ENCODE measurements around the gene PCBP3.
"Not testable (repeated sequence)": the region's sequence is repeated elsewhere in the genome, so short reads cannot be mapped to it uniquely, and the experiment has no call there.

Gene PCBP3

DNA sequence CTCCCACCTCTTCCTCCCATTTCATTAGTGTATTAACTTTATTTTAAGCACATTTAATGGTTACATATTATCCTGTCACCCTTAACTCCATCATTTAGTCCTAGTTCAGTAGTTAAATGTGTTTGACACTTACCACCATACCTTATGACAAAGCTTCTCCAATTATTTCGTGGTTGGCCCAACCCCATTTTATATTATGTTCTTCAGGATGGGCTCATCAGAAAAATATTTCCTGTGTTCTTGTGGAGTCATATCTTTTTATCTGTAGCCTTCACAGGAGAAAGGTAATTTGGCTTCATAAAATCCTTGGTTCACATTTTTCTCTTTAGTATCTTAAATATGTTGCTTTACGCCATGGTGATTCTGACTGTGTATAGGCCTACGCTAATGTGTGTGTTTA, 195.7 kb downstream of the PCBP3 start:
- no peak for DNase-seq

DNA sequence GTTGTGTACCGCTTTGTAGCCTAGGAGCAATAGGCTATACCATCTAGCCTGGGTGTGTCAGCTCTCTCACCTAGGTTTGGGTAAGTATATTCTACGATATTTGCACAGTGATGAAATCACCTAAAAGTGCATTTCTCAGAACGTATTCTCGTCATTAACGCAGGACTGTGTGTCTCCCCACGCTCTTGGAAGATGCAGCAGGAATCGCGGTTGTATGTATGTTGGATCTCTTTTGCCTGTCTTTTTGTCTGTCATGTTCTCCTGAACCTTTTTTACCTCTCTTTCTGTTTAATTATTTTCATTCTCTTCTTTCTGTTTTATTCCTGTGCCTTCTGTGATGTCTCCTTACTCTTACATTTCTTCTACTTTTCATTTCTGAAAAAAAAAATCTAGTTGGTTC, 197.5 kb downstream of the PCBP3 start:
- no peak for DNase-seq

DNA sequence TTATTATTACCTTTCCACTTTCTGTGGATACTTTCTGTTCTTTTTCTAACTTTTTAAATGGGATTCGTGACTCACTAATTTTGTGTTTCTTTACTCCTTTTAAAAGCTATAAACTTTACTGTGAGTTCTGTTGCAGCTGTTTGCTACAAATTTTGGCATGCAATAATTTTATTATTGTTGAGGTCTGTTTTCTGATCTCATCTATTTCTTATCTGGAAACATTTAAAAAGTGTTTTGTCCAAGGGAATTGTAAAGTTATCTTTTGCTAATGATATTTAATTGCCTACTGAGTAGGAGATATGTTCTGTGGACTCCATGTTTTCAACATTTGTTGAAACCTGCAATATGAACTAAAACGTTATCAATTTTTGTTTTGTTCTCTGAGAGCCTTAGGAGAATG, 199.9 kb downstream of the PCBP3 start:
- no peak for DNase-seq

DNA sequence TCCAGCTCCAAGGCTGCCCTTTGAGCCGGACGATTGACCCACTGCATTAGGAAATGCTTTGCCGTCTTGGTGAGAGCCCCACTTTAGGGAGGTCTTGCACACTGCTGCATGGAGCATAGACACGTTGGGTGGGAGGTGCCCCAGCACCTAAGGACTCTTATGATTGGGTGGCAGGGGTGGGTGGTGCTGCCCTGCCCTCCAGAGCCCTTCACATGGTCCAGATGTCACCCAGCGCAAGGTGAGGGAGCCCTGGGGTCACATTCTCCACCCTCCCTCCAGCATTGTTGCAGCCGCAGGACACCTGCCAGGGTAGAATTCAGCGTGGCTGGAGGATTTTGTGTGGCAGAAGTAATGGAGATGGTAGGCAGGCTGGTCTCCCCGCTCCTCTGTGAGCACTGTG, 200.7 kb downstream of the PCBP3 start:
- DNase-seq, result no peak

DNA sequence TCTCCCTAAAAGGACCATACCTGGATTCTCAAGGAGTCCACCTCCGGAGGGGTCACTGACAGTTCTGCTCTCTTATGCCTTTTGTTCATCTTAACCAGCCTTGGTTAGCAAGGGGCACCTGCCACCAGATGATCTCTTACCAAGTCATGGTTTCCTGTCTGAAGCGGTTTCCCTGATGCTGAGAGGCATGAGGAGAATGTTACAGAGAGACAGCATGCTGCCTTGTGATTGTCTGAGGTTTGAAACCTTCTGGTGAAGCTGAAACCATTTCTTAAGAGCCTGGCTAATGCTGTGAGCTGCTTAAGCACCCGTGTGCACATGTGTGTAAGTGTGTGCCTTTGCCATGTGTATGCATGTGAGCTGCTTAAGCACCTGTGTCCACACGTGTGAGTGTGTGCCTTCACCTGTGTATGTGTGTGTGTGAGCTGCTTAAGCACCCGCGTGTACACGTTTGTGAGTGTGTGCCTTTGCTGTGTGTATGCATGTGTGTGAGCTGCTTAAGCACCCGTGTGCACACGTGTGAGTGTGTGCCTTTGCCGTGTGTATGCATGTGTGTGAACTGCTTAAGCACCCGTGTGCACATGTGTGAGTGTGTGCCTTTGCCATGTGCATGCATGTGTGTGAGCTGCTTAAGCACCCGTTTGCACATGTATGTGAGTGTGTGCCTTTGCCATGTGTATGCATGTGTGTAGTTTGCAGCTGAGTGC, 201.7 kb downstream of the PCBP3 start:
- DNase-seq, result no peak

DNA sequence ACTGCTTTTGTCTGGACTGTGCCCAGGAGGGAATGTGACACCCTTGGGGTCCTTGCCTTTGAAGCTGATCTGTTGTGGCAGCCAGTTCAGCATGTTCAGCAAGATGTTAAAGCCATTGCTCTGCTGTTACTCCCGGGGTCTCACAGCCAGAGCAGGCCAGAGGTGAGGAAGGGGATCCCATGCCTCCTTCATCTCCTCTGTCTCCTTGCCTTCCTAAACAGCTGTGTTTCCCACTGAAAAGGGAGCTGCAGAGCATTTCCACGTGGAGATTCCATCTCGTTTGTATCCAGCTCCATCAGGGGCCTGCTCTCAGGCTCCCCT, 202.2 kb downstream of the PCBP3 start:
- no peak for DNase-seq

DNA sequence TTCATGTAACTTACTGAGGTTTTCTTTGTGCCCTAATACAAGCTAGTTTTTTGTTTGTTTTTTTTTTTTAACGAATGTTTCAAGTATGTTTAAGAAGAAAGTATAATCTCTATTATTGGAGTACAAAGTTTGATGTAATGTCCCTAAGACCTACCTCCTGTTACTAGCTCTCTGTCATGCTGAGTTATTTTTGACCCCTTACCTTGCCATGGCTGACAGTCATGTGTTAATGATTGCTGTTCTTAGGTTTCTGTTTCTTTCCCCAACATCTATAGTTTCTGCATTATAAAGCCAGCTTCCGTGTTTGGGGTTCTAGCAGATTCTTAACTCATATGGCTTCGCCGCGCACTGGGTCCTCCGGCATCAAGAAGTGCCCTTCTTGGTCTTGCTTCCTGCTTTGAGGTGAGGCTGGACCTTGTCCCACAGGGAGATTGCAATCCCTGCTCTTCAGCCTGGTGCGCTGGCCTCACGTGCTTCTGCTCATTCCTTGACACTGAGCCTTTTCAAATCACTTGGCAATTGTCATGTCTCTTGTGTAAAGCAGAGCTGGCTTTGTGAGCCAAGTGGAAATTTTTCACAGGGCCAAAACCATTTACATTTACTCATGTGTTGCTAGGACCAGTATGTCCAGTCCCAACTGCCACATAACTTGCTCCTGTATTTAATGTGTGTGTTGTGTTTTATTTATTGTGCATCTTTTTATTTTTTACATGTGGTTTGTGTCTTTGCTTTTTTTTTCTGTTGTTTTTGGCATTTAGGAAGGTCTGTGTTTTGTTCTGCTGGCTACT, 203.0 kb downstream of the PCBP3 start:
- peak in 13 of 56 donors; percentile 8 to 50 (median 30) for DNase-seq

DNA sequence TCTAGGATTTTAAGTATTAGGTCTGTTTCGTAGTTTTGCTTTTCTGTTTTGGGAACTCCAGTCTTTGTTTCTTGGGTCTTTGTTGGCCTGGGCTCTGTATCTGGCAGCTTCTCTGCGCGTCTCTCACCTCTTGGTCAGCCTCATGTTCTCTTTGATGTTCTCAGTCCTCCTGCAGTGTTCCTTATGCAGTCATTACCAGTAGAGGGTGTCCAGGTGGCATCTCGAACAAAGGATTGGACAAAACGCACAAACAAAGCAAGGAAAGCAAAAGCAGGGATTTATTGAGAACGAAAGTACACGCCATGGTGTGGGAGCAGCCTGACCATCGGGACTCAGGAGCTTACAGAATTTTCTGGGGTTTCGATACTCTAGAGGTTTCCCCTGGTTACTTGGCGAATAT, 204.3 kb downstream of the PCBP3 start:
- DNase-seq, result no peak

DNA sequence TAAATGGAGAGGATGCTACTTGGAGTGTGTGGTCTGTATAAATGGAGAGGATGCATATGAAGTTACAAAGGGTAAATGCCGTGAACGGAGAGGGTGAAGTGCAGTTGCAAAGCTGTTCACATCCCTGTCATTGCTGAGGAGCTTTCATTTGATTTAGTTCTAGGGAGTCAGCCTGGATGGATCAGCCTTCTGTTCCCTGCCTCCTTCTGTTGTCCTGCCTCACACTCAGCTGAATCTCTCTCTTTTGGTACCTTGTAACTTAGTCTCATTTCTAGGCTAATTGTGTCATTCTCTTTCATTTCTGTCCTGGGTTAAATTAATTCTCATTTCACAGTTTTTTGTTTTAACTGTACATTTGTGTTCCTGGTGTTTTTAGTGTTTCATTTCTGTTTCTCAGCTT, 204.8 kb downstream of the PCBP3 start:
- no peak for DNase-seq

DNA sequence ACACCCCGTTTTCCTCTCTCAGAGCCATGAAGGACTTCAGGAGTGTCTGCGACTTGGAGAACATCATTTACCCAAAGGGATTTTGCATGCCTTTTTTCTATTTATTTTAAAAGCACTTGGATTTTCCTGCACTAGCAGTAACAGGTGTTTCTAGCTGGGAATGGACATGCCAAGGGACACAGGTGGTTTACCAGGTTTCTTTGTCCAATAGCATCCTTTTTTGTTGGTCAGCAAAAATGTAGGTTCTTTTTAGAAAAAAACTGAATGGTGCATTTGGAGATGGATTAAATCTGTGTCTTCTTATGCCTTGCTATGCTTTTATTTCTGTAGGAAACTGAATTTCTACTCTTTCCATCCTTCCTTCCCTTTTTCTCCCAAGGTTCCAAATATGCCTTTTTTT, 205.3 kb downstream of the PCBP3 start:
- DNase-seq, result no peak

DNA sequence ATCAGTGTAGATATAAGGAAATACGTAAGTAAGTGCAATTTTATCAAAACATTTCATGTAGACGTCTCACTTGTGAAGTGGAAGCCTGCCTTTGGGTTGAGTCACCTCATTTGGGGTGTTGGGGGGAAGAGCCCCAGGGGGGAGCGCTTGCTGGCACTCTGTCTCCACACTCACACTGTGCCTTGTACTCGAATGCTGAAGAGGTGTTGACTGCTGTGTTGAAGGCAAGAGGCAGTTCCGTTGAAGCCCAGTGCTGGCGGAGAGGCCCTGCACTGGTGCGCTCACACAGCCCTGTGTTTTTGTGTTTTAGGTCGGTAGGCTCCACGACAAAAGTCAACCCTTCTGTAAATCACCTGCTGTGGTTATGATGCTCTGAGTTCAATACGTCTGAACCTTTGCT, 206.1 kb downstream of the PCBP3 start:
- DNase-seq, result no peak

DNA sequence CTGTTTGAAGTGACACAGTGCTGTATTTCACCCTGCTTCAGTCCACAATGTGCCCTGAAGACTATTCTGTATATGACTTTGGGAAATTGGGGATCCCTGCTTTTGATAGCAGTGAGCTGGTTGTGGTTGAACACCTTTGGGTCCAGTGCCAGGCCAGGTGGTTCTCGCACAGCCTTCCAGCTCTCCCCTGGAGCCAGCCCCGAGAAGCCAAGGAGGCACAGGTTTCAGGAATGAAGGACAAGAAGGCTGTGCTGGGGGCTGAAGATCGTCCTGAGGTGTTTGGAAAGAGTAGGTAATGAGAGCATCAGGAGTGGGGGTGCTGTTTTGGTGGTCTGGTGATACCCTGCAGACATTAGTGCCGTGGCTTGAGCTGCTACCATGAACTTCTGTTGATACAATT, 206.7 kb downstream of the PCBP3 start:
- DNase-seq, result no peak

DNA sequence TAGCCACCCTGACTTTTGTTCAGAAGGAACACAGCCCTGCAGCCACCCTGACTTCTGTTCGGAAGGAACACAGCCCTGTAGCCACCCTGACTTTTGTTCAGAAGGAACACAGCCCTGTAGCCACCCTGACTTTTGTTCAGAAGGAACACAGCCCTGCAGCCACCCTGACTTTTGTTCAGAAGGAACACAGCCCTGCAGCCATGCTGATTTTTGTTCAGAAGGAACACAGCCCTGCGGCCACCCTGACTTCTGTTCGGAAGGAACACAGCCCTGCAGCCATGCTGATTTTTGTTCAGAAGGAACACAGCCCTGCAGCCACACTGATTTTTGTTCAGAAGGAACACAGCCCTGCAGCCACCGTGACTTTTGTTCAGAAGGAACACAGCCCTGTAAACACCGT, 208.9 kb downstream of the PCBP3 start:
- not testable (repeated sequence) for DNase-seq

DNA sequence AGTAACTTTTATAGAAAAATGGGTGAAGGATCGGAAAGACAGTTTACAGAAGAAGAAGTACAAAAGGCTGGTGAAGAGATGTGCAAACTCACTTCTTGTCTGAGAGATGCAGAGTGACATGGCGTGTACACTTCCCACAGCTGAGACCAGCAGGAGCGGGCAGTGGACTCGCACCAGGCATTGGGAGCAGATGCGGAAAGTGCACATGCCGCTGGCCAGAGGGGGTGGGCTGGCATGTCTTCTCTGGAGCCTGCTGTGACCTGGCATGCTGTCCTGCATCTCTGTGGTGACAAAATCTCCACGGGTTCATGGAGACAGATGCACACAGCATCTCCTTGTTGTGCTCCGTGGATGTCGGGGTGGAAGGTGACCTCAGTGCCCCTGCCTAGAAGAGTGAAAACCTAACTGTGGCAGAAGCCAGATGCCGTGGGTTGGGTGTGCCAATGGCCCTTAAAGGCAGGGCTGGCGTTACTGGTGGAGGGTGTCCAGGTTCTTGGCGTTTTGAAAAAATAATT, 209.4 kb downstream of the PCBP3 start:
- no peak for DNase-seq

DNA sequence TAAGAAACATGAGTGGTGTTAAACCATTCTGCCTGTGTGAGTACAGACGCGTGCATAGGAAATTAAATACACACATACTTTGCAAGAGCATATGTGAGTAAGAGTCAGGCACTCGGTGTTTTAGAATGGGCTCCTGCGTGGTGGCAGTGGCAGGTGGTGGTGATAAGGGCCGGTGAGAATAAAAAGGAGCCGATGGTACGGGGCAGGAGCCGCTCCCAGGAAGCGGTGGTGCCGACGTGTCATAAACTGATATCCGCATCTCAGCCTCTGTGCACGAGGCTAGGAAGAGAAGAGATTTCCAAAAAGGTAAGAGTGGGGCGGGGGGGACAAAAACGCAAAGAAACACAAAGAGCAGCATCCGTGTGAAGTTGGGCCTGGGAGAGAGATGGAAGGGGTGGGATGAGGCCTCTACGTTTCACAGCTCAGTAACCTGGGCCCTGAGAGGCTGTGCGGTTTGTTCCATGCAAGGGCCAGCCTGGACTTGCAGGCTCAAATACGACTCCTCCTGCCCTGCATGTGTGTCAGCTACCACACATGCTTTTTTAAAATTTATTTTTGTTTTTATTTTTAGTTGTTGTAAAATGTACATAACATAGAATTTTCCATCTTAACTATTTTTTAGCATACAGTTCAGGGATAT, 210.3 kb downstream of the PCBP3 start:
- no peak for DNase-seq

DNA sequence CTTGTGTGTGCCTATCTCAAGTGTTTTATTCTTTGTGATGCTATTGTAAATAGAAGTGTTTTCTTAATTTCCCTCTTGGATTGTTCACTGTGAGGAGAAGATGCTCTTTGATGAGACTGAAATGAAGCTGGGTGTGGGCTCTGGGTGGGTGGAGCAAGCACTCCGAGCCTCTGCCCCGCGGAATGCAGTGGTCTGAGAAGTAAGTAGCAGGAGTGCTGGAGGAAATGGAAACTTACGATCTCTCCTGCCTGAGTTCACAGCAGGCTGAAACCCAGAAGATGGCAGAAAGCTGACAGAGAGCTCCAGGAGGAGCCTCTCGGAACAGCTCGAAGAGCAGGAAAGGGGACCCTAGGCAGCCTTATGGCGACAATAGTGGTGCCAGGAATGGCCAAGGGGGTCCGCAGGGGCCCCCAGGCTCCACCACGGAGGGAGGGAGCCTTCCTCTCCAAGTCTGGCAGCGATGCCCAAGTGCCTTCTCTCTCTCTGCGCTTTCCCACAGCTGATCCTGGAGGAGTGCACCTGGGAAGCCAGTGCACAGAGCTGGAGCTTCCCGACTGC, 211.2 kb downstream of the PCBP3 start:
- DNase-seq, result no peak

DNA sequence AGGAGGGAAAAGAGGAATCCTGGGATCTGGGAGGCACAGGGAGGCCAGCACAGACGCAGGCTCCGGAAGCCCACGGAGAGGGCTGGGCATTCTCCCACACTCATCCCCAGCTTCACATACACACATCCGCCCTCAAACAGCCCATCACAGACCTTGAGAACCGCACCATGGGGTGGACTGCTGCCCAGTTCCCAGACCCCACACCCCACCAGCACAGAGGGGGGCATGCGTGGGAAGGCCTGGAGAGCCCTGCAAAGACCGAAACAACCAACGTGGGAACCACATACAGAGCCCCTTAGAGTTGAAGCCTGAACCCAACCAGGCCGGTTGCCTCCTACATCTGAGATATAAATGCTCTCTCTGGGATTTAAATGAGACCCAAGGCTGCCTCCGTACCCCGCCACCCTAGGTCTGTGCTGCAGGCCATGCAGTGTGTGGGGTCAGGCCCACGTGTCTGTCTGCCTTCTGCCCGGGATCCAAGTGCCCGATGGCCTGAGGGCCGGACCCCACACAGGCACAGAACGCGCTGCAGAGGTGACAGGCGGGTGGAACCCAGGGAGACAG, 211.8 kb downstream of the PCBP3 start:
- no peak for DNase-seq

DNA sequence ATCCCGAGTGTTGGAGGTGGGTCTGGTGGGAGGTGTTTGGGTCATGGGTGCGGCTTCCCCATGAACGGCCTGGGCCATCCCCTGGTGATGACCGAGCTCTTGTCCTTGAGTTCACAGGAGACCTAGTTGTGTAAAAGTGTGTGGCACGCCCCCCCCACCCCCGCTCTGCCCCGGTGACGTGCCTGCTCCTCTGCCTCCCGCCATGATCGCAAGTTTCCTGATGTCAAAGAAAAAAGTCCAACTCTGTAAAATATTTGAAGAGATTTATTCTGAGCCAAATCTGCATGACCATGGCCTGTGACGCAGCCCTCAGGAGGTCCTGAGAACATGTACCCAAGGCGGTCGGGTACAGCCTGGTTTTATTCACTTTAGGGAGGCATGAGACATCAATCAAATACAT, 212.9 kb downstream of the PCBP3 start:
- DNase-seq, result no peak

DNA sequence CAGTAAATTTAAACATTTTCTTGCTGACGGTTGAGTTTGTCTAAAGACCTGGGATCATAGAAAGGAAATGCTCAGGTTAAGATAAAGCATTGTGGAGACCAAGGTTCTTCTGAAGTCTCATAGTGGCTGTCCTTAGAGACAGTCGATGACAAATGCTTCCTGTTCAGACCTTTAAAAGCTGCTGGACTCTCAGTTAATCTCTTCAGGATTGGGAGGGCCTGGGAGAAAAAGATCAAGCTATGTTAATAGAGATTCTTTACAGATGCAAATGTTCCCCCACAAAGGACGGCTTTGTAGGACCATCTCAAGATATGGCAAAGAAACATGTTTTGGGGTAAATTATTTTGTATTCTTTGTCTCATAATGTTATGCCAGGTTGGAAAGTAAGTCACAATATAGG, 213.4 kb downstream of the PCBP3 start:
- DNase-seq, result no peak

DNA sequence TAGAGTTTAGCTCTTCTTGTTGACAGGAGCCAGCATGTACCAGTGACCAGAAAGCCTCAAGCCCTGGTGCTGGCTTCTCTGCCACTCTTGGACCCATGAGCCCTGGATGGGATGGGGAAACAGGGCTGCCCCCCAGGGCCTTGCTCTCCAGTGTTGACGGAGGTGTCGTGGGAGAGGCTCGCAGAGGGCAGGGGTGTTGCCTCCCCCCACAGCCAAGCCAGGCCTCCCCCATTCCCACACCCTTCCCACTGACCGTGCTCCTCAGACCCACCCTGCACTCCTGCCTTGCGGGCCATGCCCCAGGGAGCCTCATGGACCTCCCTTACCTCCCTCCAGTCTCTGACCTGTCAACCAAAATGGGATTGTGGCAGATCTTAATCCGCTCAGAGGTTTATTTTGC, 214.2 kb downstream of the PCBP3 start:
- DNase-seq, result no peak

DNA sequence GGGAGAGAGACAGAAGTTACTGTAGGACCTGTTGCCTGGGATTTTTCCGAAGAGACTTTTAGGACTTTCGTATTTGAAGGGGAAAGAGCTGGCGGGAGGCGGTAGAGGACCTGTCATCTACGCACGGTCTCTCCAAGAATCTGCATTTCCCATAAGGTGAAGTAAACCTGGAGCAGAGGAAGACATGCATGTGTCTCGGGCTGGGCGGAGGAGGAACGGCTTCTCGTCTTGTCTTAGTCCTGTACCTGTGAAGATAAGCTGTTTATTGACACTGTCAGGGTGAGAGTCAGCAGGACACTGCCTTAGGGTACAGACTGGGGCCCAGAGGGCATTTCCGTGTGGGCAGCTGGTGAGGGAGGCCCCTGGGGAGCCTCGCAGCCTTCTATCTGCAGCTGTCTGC, 214.7 kb downstream of the PCBP3 start:
- no peak for DNase-seq
